PC-3 (cell line): ENCODE measurements around the gene AGAP1. TPM values are rescaled to one million over a fixed set of nuclear protein-coding genes. Genes with fewer than 3 reads are reported as not detected.

Experiments used
- ATAC-seq: fragments of 200-7000 bp; cut with Tn5 transposase; 2 replicates; pipeline ENCODE4 v1.9.1; 2020; ENCODE audit warnings: mild to moderate bottlenecking, moderate library complexity
- BruUV-seq: library from RNA; stranded (reverse); fragments of 400-500 nt; replicated peaks from 2 replicates; lab custom pipeline; 2021; lab: Mats Ljungman, UMichigan
- CTCF ChIA-PET: fragments of 300-600 bp; sonication (Branson Sonifier 250); formaldehyde crosslinking; loops from one replicate; lab custom pipeline; 2022; ENCODE audit warnings: antibody characterized with exemption; lab: Charles Lee
- POLR2A ChIA-PET: fragments of 300-600 bp; sonication (Branson Sonifier 250); formaldehyde crosslinking; loops from one replicate; lab custom pipeline; 2022; ENCODE audit warnings: antibody characterized with exemption; ENCODE audit not compliant: unreplicated experiment; lab: Charles Lee
- DNase-seq: peaks from one replicate; pipeline ENCODE4 v3.0.0-alpha.2; 2015
- H2AFZ ChIP-seq: fragments of 300-600 bp; sonication (generic); 2 replicates; pipeline ENCODE4 v1.6.0; 2016; ENCODE audit warnings: antibody characterized with exemption, low read length
- H3F3A ChIP-seq: fragments of 300-600 bp; sonication (generic); one replicate; pipeline ENCODE4 v1.6.0; 2017; ENCODE audit warnings: antibody characterized with exemption, low read length, control low read depth, mild to moderate bottlenecking; ENCODE audit not compliant: unreplicated experiment
- H3K27ac ChIP-seq: fragments of 300-600 bp; sonication (generic); 2 replicates; pipeline ENCODE4 v1.5.1; 2016; ENCODE audit warnings: mild to moderate bottlenecking, low read length
- H3K27me3 ChIP-seq: fragments of 300-600 bp; sonication (generic); 2 replicates; pipeline ENCODE4 v1.6.1; 2016; ENCODE audit warnings: low read length, mixed read lengths
- H3K36me3 ChIP-seq: fragments of 300-600 bp; sonication (generic); 2 replicates; pipeline ENCODE4 v1.6.1; 2016; ENCODE audit warnings: low read depth, mixed run types, low read length, mixed read lengths
- H3K4me1 ChIP-seq: fragments of 300-600 bp; sonication (generic); 2 replicates; pipeline ENCODE4 v1.5.1; 2016; ENCODE audit warnings: low read length; ENCODE audit not compliant: insufficient read depth
- H3K4me2 ChIP-seq: fragments of 300-600 bp; sonication (generic); 2 replicates; pipeline ENCODE4 v1.6.0; 2016; ENCODE audit warnings: low read length
- H3K4me3 ChIP-seq: fragments of 300-600 bp; sonication (generic); 2 replicates; pipeline ENCODE4 v1.5.1; 2016; ENCODE audit warnings: mild to moderate bottlenecking, low read length, mixed read lengths
- H3K79me2 ChIP-seq: fragments of 300-600 bp; sonication (generic); 2 replicates; pipeline ENCODE4 v1.6.1; 2017; ENCODE audit warnings: low read length, mixed read lengths
- H3K9ac ChIP-seq: fragments of 300-600 bp; sonication (generic); 2 replicates; pipeline ENCODE4 v1.6.0; 2016; ENCODE audit warnings: mild to moderate bottlenecking, low read length
- H3K9me2 ChIP-seq: fragments of 300-600 bp; sonication (generic); replicated peaks from 2 replicates; pipeline ENCODE4 v1.6.1; 2016; ENCODE audit warnings: mixed run types, low read length, mixed read lengths
- H3K9me3 ChIP-seq: fragments of 300-600 bp; sonication (generic); 2 replicates; pipeline ENCODE4 v1.6.1; 2016; ENCODE audit warnings: low read length, mixed read lengths
- H4K20me1 ChIP-seq: fragments of 300-600 bp; sonication (generic); 2 replicates; pipeline ENCODE4 v1.6.1; 2016; ENCODE audit warnings: low read length, mixed read lengths
- EZH2 ChIP-seq: fragments of 300-600 bp; sonication (generic); IDR thresholded peaks from one replicate; pipeline ENCODE4 v1.6.1; 2017; ENCODE audit warnings: antibody characterized with exemption, mild to moderate bottlenecking, low read length; ENCODE audit not compliant: unreplicated experiment
- EZH2phosphoT487 ChIP-seq: fragments of 300-600 bp; sonication (generic); IDR thresholded peaks from 2 replicates; pipeline ENCODE4 v1.6.1; 2018; ENCODE audit warnings: mild to moderate bottlenecking, antibody characterized with exemption, low read length, borderline replicate concordance
- intact Hi-C: fragments of 100-400 bp; cut with micrococcal nuclease; formaldehyde crosslinking; loops from 2 replicates; pipeline ENCODE4 v1.9.0; 2023
- total RNA-seq: library from RNA; depleted of rRNA; stranded (reverse); fragments of >200 nt; gene quantifications from 2 replicates; pipeline ENCODE4 v1.2.3, GENCODE V29; 2014
- TF ChIP-seq, protein P1 (sequence below): fragments of 300-600 bp; sonication (generic); conservative IDR thresholded peaks from 2 replicates; pipeline ENCODE4 v1.5.1; 2017; ENCODE audit warnings: antibody characterized with exemption, low read depth, mild to moderate bottlenecking, low read length

AGAP1 gene
- total RNA-seq, 1 experiment from 2014 or later = 31.0 TPM

- H3K4me1 ChIP-seq = peaks cover 4% of the 10 kb centered on the region
- no peak overlapping the region for H3K4me3 ChIP-seq
- BruUV-seq = no TSS peak
- intact Hi-C loops = no loop called here
- H4K20me1 ChIP-seq = peaks cover 20% of the 10 kb centered on the region; the same call in 1 of the 2 replicates
- peaks cover 97% of the 10 kb centered on the region for H3K79me2 ChIP-seq
- H3K9me2 ChIP-seq = no peaks in the 10 kb centered on the region
- CTCF ChIA-PET = no interaction called here
- no peak overlapping the region for H3K27ac ChIP-seq
- ATAC-seq = no peak
- peaks cover 6% of the 10 kb centered on the region; the same call in 1 of the 2 replicates for H3K36me3 ChIP-seq
- H3F3A ChIP-seq = no peaks in the 10 kb centered on the region
- H3K27me3 ChIP-seq = no peaks in the 10 kb centered on the region
- no peak for DNase-seq
- no peaks in the 10 kb centered on the region for H3K9me3 ChIP-seq
- no peak overlapping the region for H2AFZ ChIP-seq
- POLR2A ChIA-PET = no interaction called here
- H3K9ac ChIP-seq = no peak overlapping the region
- TF ChIP-seq EZH2 (no peak), EZH2phosphoT487 (no peak)
- TF ChIP-seq, protein P1, sequence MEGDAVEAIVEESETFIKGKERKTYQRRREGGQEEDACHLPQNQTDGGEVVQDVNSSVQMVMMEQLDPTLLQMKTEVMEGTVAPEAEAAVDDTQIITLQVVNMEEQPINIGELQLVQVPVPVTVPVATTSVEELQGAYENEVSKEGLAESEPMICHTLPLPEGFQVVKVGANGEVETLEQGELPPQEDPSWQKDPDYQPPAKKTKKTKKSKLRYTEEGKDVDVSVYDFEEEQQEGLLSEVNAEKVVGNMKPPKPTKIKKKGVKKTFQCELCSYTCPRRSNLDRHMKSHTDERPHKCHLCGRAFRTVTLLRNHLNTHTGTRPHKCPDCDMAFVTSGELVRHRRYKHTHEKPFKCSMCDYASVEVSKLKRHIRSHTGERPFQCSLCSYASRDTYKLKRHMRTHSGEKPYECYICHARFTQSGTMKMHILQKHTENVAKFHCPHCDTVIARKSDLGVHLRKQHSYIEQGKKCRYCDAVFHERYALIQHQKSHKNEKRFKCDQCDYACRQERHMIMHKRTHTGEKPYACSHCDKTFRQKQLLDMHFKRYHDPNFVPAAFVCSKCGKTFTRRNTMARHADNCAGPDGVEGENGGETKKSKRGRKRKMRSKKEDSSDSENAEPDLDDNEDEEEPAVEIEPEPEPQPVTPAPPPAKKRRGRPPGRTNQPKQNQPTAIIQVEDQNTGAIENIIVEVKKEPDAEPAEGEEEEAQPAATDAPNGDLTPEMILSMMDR = no peak
- H3K4me2 ChIP-seq = no peak overlapping the region
Measured at GRCh38 chr2:235570966-235571692, 77.3 kb downstream of the AGAP1 start.

- peaks cover 30% of the 10 kb centered on the region; the same call in 1 of the 2 replicates for H4K20me1 ChIP-seq
- H3K9ac ChIP-seq = no peak overlapping the region
- peaks cover 6% of the 10 kb centered on the region; the same call in 1 of the 2 replicates for H3K36me3 ChIP-seq
- H3K79me2 ChIP-seq = peaks cover 99% of the 10 kb centered on the region
- no peaks in the 10 kb centered on the region for H3K27me3 ChIP-seq
- intact Hi-C loops = no loop called here
- TF ChIP-seq, protein P1 = no peak
- TF ChIP-seq EZH2 (no peak), EZH2phosphoT487 (no peak)
- CTCF ChIA-PET = no interaction called here
- H3K4me3 ChIP-seq = no peak overlapping the region
- ATAC-seq = no peak
- H3K4me1 ChIP-seq = peaks cover 6% of the 10 kb centered on the region
- H3K9me2 ChIP-seq = no peaks in the 10 kb centered on the region
- no peaks in the 10 kb centered on the region for H3F3A ChIP-seq
- no peak overlapping the region for H2AFZ ChIP-seq
- no peak overlapping the region for H3K4me2 ChIP-seq
- no peak for DNase-seq
- BruUV-seq = no TSS peak
- no peaks in the 10 kb centered on the region for H3K9me3 ChIP-seq
- no peak overlapping the region for H3K27ac ChIP-seq
- POLR2A ChIA-PET = no interaction called here
Measured at GRCh38 chr2:235572592-235572991, 78.7 kb downstream of the AGAP1 start.
